HG02642 (cell line): ENCODE data around the gene NELL1.

Experiments used
- ATAC-seq: cut with Tn5 transposase; IDR thresholded peaks from one replicate; pipeline ENCODE4 v1.9.1; 2021; ENCODE audit warnings: mild to moderate bottlenecking; ENCODE audit not compliant: unreplicated experiment, poor library complexity

The NELL1 gene

DNA sequence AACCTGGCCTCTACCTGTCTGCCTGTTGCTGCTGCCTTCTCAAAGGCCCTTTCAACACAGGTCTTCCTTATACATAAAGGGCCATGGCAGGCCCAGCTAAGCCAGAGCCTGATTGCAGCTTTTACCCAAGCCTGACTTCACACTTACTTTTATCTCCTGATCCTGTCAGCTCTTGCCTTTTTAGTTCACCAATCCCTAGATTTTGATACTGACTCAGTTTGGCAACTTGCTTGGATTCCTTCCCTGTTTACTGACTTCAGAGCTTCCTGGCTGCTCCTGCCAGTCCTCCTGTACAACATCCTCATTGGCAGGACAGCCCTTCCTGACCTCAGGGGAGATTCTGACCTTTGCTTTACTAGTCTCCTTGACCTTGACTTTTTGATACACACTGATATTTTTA, 195.2 kb downstream of the NELL1 start:
- ATAC-seq, result no peak

DNA sequence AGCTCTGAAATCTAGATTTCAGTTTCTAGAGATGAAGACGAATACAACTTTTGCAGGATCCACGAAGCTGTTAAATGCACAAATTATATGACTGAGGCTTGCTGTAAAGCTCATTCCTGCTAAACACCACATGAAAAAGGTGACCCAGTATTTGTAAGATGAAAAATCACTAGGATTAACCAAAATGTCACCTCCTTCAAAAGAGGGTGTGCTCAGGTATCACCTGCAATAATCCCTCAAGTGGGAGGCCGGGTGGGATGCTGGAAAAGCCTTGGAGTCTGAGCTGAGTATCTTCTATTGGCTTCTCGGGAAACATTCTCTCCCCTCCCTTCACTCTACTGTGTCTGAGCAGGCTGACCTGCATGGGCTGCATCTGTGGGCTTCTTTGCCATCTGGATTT, 195.8 kb downstream of the NELL1 start:
- no peak for ATAC-seq

DNA sequence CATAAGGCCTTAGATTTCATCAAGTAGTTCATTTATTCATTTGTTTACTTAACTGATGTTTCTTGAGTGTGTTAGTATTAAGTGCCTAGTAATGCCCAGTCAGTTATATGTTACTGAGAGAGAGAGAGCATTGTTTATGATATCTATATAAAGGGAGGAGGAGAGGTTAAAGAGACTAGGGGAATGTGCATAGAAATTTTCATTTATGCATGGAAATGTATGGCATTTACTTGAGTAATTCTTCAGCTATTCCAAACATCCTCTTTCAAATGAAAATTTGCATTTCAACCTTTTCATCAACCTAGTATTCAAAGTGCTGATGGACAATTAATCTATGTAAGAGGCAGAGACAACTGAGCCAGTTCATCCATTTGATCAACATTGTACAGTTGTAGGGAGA, 199.7 kb downstream of the NELL1 start:
- ATAC-seq, result no peak

DNA sequence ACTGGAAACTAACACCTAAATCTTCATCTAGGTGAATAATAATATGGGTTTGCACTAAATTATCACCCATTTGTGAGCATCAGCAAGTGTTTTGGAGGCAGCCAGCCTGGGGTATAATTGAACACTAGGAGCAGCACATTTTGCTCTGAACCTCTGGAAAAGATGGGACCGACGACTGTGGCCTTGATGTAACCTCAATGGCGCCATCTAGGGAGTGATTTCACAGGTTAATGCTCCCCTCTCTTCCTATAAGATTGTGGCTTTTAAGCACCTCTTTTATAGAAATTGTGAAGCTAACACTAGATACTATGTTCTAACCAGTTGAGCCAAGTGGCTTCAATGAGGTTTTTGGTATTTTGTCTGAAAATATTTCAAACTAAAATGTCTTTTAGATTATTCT, 203.7 kb downstream of the NELL1 start:
- ATAC-seq, result no peak

DNA sequence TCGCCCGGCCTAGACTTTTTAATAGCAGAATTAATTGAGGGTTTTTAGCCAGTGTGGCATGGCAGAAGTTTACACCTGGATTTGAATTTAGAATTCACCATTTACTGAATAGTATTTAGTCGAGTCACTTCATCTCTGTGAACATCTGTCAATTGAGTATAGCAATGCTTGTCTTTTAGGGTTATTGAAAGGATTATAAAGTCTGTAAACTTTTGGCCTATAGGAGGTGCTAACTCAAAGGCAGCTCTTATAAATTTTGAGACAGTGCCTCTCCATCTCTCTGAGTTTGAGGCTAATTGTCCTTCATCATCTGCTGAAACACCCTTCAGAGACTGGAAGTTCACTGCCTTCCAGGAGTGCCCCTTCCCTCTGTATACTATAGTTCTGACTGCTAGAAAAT, 205.0 kb downstream of the NELL1 start:
- ATAC-seq, result no peak

DNA sequence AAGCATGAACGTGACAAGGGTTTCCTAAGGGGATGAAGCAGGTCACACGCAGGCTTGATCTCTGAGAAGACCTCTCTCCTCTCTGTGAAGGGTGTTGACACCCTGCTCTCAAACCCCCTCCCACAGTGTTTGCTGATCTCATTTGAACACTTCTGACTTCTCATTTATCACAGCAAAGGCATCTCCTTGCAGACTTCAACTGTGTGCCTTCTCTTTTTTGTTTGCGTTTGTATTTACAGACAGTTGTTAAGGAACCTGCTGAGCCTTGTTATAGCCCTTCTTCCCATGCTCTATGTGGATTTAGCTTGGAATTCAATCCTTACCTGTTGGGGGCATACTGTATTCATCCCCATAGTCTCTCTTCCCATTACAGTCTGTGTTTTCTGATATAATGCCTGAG, 206.5 kb downstream of the NELL1 start:
- no peak for ATAC-seq

DNA sequence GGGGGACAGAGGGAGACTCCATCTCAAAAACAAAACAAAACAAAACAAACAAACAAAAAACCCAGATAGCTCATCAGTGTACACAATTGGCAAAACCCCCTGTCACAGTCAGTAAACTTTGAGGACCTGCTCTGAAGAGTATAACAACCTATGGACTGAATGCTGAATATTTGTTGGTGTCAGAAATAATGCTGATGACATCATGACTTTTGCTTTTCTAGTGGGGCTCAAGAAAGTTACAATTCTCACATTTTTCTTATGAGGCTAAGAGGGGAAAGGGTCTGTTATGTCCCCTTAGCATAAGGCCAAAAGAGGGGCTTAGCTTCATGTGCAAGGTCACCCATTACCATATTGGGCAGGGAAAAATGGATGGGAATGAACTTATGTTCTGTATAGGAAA, 207.4 kb downstream of the NELL1 start:
- no peak for ATAC-seq

DNA sequence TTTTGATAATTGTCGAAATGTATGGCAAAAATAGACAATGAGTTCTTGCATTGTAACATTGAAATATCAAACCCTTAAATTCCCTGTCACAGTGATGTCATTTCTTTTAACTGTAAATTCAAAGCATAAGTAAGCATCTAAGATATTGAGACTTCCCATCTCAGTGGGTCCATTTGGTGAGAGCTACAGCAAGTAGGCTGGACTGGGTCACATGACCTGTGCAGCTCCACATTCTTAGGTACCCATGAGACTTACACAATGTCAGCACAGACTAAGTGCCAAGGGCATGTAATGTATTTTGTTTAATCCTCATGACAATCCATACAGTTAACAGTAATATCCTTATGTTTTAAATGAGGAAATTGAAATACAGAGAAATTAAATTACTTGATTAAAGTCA, 210.7 kb downstream of the NELL1 start:
- ATAC-seq, result no peak

DNA sequence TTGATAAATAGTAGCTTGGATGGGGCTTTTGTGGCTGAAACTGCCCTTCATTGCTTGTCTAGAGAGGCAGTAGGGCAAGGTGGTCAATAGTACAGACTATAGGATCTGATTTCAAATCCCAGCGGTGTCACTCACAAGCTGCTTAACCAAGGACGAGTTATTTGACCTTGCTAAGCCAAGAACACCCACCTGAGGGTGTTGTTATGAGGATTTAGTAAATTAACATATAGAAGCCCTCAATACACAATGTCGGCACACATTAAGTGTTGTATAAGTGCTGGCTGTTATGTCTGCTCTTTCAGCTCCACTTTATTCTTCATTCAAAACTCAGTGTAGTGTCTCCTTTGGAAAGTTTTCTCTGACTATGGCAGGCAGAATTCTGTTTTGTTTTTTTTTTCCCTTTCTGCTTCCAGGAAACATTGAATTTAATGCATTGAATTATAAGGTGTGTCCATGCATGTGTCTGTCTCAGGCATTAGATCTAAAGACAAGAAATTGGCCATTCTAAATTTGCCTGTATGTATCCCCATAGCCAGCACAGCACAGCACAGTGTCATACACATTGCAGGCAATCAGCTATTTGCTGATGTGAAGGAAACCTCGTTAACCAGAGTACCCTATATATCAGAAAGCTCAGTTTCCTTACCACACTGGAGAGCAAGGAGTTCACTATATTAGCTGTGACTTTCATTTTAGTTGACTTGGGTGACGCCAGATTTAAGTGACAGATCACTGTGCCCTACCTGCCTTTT, 212.1 kb downstream of the NELL1 start:
- ATAC-seq, result no peak

DNA sequence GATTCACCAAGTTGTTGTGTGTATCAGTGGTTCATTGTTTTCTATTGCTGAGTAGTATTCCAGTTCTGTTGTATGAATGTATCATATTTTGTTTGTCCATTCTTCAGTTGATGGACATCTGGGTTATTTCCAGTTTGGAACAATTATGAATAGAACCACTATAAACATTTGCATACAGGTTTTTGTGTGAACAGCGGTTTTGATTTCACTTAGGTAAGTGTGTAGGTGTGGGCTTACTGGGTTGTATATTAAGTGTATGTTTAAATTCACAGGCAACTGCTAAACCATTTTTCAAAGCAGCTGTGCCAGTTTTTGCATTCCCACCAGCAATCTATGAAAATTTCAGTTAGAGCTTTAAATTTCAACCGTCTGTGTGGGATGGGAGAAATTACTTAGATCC, 217.8 kb downstream of the NELL1 start:
- no peak for ATAC-seq

DNA sequence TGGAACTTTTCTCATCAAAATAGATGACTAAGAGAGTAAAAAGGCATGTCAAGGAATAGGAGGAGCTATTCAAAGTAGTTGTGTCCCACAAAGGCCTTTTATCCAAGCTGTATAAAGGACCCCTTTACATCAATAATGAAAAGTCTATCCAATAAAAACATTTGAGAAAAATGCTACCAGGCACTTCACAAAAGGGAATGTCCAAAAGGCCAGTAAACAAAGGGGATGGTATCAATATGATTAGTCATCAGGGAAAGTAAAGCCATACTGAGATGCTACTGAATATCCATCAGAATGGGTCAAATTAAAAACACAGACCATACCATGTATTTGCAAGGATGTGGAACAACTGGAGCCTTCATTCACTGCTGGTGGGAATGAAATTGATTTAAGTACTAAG, 224.9 kb downstream of the NELL1 start:
- ATAC-seq, result no peak

DNA sequence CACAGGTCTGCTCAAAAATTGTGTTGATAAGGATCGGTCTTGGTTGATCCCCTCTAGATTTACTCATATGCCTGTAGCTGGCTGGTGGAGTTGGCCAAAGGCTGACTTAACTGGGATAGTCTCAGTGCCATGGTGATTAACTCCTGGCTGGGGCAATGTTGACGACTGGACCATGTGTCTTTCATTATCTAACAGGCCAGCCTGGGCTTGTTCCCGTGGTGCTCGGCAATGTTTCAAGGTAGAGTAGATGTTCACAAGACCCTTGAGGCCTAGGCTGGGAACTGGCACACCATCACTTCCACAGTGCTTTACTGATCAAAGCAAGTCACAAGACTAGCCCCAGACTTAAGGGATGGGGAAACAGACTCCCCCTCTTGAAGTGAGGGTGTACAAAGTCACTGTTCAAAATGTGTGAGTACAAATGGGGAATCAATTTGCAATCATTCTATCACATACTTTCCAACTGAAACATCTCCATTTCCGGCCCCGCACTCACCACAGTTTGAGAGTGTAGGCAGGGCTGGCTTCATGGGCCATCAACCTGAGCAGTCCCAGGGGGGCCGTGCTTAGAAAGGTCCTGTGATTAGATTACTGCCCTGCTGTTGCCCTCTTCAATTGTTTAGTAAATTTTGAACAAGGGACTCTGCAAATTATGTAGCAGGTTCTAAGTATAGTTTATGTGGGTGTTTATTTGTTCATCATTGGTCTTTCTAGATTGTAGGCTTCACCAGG, 240.8 kb downstream of the NELL1 start:
- no peak for ATAC-seq

DNA sequence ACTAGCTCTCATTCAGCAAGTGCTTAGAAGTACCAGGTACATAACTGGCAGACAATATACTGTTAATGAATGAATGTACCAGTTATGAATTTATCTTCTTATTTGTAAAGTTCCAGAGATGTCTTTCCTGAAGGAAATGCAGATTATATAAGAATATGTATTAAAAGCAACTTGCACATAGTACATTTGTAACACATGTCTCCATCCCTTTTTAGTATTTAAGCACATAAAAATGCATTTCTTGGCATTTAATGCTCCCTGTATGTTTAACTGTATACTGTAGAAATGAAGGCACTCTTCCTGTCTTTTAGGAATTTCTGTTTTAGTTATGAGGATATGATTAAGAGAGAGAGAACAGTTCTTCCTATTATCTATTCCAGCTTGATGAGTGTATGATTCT, 241.3 kb downstream of the NELL1 start:
- ATAC-seq, result no peak

DNA sequence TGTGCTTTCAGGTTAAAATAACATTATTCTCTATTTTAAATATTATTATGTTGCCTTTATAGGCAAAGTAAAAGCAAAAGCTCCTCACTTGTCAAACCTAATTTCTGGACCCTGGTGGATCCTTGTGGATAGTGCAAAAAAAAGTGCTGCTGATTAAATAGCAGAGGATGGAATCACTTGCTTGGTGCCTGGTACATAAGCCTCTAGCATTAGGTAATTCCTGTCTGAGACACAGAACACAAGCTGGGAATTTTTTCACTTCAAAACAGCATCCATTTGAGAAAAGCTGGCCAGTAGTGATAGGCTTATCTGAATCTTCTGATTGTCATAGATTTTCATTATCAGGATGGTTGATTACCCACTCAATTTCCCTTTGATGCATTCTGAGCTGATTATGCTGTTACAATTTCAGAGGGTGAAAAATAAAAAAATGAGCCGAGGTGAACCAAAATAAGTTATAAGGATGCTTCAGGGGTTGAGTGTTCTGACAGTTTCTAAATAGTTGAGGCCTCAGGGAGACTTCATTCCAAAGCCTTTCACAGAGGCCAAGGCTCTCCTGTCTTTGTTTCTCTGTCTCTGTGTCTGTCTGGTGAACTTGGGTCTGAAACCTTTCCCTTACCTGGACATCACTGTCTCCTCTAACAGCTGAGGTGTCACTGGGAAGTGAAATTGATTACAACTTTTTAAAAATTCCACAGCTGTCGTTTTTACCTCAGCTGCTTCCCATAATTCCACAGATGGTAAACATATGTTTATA, 242.9 kb downstream of the NELL1 start:
- ATAC-seq, result no peak

DNA sequence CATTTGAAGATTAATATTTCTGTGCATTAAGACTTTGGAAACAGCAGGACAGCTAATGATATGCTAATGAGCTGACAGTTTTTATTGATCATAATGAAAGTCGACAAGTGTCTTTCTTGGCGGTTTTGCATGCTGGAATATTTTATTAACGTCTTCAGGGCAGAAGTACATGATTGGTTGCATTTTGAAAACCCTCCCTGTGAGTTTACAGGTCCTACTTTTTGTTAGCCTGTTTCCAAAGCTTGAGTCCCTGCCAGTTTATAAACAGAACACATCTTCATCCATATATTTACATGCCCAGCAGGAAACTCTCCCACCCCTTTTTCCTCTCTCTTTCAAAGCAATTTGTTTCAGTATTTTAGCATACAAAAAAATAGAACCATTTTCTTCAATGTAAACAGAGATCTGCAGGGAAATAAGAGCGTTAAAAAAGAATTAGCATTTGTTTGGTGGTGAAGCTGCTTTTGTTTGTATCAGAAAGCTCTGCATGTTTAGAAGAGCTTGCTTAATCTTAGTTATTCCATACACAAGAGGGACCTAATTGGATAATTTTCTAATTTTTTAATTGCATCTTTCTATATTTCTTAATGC, 243.6 kb downstream of the NELL1 start:
- ATAC-seq, result no peak

DNA sequence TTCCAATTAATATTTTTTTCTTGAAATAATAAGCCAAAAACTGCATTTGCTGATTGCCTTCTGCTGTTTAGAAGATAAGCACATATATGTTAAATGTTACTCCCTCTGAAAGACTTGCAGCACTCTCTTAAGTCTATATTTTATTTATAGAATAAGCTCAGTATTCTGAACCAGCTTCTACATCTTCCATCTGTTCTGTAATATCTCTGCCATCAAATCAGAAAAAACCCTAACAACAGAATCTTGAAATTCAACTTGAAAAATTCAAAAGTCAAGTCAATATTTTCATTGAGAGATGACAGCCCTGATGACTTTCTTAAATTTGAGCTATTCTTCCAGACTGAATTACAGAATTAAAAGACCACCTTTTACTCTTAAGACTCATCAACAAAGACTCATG, 247.9 kb downstream of the NELL1 start:
- ATAC-seq, result no peak

DNA sequence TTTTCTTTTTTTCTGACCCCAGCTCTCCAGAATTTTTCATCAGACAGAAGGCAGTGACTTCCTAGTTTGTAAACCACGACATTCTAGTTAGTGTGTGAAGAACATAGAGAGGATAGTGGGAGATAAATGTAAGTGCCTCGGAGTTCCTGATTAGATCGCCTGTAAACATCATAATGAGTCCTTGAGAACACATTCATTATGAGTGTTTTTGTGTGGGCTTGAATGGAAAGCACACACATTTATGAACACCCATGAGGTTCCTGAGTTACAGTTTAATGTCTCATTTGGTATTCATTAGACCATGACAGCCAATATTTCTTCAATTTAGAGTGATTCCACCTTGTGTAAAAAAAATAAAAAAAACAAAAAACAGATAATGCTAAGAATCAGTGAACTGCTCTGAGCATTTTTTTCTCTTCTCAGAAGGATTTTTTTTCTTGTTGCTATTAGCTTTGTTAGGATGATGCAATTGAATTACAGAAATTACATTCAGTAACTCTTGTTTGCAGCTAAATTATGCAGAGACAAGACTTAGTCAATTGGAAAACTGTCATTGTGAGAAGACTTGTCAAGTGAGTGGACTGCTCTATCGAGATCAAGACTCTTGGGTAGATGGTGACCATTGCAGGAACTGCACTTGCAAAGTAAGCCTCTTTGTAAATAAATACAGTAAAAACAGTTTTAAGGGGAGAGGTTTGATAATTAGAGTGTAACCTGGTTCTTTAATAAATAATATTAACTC, 257.6 kb downstream of the NELL1 start:
- ATAC-seq, result no peak

DNA sequence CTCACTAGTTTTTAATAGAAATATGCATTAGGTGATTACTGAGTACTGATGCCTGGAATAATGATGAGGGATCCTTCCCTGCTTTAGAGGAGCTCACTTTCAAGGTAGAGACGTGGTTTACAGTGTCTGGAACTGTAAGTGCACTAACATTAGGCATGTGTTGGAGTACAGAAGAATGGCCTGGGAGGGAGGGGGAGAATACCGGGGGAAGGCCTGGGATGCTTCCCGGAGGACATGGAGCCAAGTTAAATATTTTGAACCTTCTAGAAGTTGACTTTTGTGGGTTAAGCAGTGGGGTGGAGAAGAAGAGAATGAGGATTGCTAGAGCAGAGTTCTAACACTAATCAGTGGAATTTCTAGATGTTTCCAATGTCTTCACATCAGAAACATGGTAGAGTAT, 261.6 kb downstream of the NELL1 start:
- no peak for ATAC-seq

DNA sequence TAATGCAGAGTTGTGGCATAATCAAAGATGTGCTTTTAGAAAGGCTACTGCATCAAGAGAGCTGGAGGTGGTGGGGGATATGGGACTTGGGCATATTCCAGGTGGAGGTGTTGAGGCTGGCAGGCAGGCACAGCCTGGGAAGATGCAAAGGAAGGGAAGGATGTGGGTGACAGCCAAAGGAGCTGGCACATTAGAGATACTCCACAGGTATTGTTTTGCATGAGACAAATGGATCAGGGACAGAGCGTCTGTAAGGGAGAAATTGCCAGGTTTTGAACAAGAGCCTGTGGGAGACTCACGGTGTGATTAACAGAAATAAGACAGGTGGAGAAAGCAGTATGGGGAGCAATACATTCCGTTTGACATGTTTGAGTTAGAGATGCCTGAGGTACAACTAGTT, 263.7 kb downstream of the NELL1 start:
- ATAC-seq, result no peak

DNA sequence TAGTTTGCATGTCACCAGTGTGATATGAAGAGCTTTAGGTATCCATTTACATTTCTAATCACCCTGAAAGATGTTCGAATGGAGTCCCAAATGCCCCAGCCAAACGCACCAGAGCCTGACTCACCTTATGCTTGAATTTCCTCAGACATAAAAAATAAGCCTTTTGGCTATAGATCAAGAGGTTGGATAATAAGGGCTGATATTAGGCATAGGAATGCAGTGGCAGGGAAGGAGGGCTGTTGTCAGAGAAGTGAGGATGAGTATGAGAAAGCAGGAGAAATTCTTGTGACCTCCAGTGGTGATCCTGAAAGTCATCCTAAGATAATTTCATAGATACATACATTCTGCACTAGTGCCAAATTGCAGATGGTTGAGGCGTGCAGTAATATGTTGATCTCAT, 264.6 kb downstream of the NELL1 start:
- ATAC-seq, result no peak
